ENCODE measurements around the gene RTP5. TPM values are rescaled to one million over a fixed set of nuclear protein-coding genes. Genes with fewer than 3 reads are reported as not detected.
"Not testable (repeated sequence)": the region's sequence is repeated elsewhere in the genome, so short reads cannot be mapped to it uniquely, and the experiment has no call there.

RTP5 gene
- total RNA-seq, result under 1 TPM; 0.30 to 0.36 TPM
- polyA plus RNA-seq (2013, experiment 1 of 2), result 0.53 TPM
- polyA plus RNA-seq (2013, experiment 2 of 2), result 0.75 TPM
- total RNA-seq, result 0 to 0.75 (median 0.08) reads per million in 172 experiments

DNA sequence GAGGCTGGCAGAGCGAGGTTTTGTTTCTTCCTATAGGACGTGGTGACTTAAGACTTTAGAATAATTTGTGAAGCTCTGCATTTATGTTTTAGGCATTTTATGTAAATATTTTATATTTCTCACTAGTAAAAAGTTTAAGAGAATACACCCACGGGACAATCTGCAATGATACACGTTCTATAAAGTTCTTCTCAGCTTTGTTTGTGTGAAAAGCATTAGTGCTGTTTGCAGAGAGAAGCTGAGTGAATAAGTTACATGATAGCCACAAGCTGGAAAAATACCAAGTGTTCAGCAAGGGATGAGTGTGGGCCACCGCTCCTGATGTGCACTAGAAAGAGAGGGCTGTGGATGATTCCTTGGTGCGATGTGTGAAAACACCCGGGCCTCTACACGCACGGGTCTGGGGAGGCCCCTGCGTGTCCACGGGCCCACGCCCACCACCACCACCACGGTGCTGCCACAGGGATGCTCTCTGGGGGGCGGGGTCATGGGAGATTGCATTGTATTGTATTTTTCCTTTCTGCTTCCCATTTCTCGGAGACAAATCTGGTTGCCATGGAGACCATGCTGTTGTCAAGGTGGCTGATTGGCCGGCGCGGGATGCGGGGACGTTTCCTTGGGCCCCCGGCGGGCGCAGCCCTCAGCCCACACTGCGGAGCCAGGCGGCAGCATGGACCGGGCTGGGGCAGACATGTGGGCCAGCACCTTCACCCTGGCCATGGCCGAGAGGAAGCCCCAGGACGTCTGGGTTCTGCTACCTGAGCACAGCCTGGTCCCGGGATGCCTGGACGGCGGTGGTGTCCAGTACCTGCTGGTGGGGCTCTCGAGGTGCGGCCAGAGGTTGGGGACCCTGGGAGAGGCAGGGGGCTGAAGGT lies at the start of gene RTP5:
Gene RTP5, plus strand, starts transcription at position 643 of the 875 bp plus-strand sequence. Its CDS starts 28 bp downstream, at position 671.
- Histone ChIP-seq H3K27me3 (ENCODE audit: control insufficient read depth in 1 of 2, insufficient read depth in 2 of 2, low read length in 2 of 2) (no peaks in the 10 kb centered on the region), H3K9me3 (ENCODE audit: control insufficient read depth in 1 of 2, insufficient read depth in 1 of 2, low read length in 2 of 2) (no peaks in the 10 kb centered on the region), H3K27ac (ENCODE audit: low read depth in 1 of 2, low read length in 2 of 2) (peak within 1 kb of the TSS in 1 of 2 donors; percentile 12), H3K36me3 (ENCODE audit: insufficient read depth, low read length) (no peaks in the 10 kb centered on the region), H3K4me1 (ENCODE audit: insufficient read depth, low read length) (peaks cover 82% of the 10 kb centered on the region), H3K4me3 (ENCODE audit: low read length) (peak within 1 kb of the TSS; percentile 4)
- peak within 1 kb of the TSS; percentile 2 for H3K27ac Mint-ChIP-seq
- H3K4me3 Mint-ChIP-seq, result peak within 1 kb of the TSS; percentile 7
- H3K27me3 Mint-ChIP-seq, result peaks cover 14% of the 10 kb centered on the region
- H3K9me3 Mint-ChIP-seq, result no peaks in the 10 kb centered on the region
- ATAC-seq (ENCODE audit: poor library complexity) (no peak), DNase-seq (no peak)
- ChIA-PET CTCF (interaction anchor here (1.2 to 1.9 kb wide), 3 partner anchors 9 to 65 kb away, joined by 3 to 9 read pairs (median 6); no protein-coding TSS in a partner anchor), POLR2A (interaction anchor here (0.6 to 2.2 kb wide), 5 partner anchors 9 to 554 kb away, joined by 3 to 9 read pairs (median 6); partner anchors contain the start of genes HDLBP and SEPTIN2)
- peaks cover 47% of the 10 kb centered on the region for H3K4me1 Mint-ChIP-seq (ENCODE audit: low read depth)
- intact Hi-C loops (cut with DNase I, micrococcal nuclease), result loop anchor here in 1 of 2 experiments (5.0 to 10.0 kb wide), 2 partner anchors 37 to 55 kb away; no protein-coding TSS in a partner anchor
- TF ChIP-seq, protein P1, sequence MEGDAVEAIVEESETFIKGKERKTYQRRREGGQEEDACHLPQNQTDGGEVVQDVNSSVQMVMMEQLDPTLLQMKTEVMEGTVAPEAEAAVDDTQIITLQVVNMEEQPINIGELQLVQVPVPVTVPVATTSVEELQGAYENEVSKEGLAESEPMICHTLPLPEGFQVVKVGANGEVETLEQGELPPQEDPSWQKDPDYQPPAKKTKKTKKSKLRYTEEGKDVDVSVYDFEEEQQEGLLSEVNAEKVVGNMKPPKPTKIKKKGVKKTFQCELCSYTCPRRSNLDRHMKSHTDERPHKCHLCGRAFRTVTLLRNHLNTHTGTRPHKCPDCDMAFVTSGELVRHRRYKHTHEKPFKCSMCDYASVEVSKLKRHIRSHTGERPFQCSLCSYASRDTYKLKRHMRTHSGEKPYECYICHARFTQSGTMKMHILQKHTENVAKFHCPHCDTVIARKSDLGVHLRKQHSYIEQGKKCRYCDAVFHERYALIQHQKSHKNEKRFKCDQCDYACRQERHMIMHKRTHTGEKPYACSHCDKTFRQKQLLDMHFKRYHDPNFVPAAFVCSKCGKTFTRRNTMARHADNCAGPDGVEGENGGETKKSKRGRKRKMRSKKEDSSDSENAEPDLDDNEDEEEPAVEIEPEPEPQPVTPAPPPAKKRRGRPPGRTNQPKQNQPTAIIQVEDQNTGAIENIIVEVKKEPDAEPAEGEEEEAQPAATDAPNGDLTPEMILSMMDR (IDR thresholded peaks at IDR 0.05), result no peak
- no peaks in the 10 kb centered on the region for H3K36me3 Mint-ChIP-seq (ENCODE audit: low read depth)

DNA sequence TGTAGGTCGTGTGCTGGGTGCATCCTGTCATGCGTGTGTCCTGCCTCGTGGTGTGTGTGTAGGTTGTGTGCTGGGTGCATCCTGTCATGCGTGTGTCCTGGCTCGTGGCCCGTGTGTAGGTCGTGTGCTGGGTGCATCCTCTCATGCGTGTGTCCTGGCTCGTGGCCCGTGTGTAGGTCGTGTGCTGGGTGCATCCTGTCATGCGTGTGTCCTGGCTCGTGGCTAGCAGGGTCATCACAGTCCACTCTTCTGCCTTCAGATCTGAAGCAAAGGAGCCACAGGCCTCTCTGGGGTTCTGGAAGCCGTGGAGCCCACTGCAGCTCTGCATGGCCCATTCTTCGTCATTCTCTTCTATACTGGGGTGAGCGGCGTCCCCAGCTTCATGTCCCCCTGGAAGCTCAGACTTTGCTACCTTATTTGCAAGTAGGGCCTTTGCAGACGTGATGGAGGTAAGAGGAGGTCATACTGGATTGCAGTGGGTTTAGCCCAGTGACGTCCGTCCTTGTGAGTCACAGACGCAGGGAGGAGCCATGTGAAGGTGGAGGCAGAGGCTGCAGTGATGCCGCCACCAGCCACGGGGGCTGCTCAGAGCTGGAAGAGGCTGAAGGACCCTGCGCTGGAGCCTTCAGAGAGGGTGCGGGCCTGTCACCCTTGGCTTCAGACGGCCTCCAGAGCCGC lies 49.4 kb upstream of the RTP5 start:
- H3K9me3 Mint-ChIP-seq; H3K4me3 Mint-ChIP-seq; H3K27ac Mint-ChIP-seq; DNase-seq; H3K4me3 ChIP-seq (ENCODE audit: low read length); H3K4me1 Mint-ChIP-seq (ENCODE audit: low read depth); H3K36me3 Mint-ChIP-seq (ENCODE audit: low read depth); H3K27me3 Mint-ChIP-seq; H3K27me3 ChIP-seq (ENCODE audit: control insufficient read depth in 1 of 2, insufficient read depth in 2 of 2, low read length in 2 of 2); POLR2A ChIA-PET; ATAC-seq (ENCODE audit: poor library complexity); H3K36me3 ChIP-seq (ENCODE audit: insufficient read depth, low read length); H3K27ac ChIP-seq (ENCODE audit: low read depth in 1 of 2, low read length in 2 of 2); H3K9me3 ChIP-seq (ENCODE audit: control insufficient read depth in 1 of 2, insufficient read depth in 1 of 2, low read length in 2 of 2); CTCF ChIA-PET: not testable (repeated sequence)
- intact Hi-C loops (cut with DNase I, micrococcal nuclease), result loop anchor here in 1 of 2 experiments (10.0 kb wide), 1 partner anchor 45 kb away; the partner anchor contains the start of gene RTP5
- peaks cover 25% of the 10 kb centered on the region for H3K4me1 ChIP-seq (ENCODE audit: insufficient read depth, low read length)

DNA sequence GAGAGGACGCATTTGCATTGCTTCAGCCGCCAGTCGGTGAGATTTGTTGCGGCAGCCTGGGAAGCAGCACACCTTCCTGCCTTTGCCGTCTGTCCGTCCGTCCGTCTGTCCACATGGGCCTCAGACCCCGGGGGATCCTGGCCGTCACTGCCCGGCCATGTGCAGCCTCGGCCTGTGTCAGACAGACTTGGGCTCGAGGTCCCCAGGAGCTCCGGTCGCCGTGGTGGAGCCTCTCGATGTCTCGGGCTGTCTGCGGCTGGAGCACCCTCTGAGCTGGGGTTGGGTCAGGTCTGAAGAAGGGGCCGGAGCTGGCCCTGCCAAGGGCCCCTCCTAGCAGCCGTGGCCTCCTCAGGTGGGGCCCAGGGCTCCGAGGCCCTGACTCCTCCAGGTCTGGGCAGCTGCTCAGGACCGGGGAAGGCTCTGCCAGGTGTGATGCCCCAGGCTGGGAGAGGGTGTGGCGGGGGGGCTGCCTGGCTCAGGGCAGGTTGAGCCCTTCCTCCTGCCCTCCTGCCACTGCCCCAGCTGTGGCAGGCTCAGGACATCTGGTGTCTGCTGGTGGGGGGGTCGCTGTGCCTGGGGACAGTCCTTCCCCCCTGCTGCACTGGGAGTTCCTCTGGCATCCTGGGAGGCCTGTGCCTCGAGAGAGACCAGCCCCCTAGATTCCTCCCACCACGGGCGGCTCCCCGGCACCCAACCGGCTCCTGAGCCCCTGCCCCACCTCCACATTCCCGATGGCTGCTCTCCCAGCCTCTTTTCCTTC lies 48.7 kb upstream of the RTP5 start:
- no peak overlapping the region for H3K4me3 Mint-ChIP-seq
- H3K36me3 Mint-ChIP-seq (ENCODE audit: low read depth), result no peaks in the 10 kb centered on the region
- no peaks in the 10 kb centered on the region for H3K9me3 Mint-ChIP-seq
- H3K27me3 ChIP-seq (ENCODE audit: control insufficient read depth in 1 of 2, insufficient read depth in 2 of 2, low read length in 2 of 2), result peaks cover 0 to 3% of the 10 kb centered on the region in 2 experiments
- H3K27me3 Mint-ChIP-seq, result peaks cover 9% of the 10 kb centered on the region
- H3K27ac ChIP-seq (ENCODE audit: low read depth in 1 of 2, low read length in 2 of 2), result no peak overlapping the region
- ATAC-seq (ENCODE audit: poor library complexity), result no peak
- TF ChIP-seq, protein P1 (IDR thresholded peaks at IDR 0.05), result no peak
- H3K4me1 ChIP-seq (ENCODE audit: insufficient read depth, low read length), result peaks cover 25% of the 10 kb centered on the region
- H3K9me3 ChIP-seq (ENCODE audit: control insufficient read depth in 1 of 2, insufficient read depth in 1 of 2, low read length in 2 of 2), result peaks cover 0 to 3% of the 10 kb centered on the region in 2 experiments
- peaks cover 5% of the 10 kb centered on the region for H3K4me1 Mint-ChIP-seq (ENCODE audit: low read depth)
- CTCF ChIA-PET, result no interaction called here
- no peak overlapping the region for H3K4me3 ChIP-seq (ENCODE audit: low read length)
- H3K27ac Mint-ChIP-seq, result no peak overlapping the region
- intact Hi-C loops (cut with DNase I, micrococcal nuclease), result no loop called here
- POLR2A ChIA-PET, result no interaction called here
- no peaks in the 10 kb centered on the region for H3K36me3 ChIP-seq (ENCODE audit: insufficient read depth, low read length)
- no peak for DNase-seq
